IMR-90 (cell line): ENCODE measurements around the gene LRRTM4. TPM values are rescaled to one million over a fixed set of nuclear protein-coding genes. Genes with fewer than 3 reads are reported as not detected.

Experiments used
- ATAC-seq: fragments of 200-7000 bp; cut with Tn5 transposase; 2 replicates; pipeline ENCODE4 v1.9.1; 2020; ENCODE audit warnings: low read depth, mild to moderate bottlenecking, moderate library complexity
- BruUV-seq: library from RNA; stranded (reverse); fragments of 400-500 nt; replicated peaks from 2 replicates; lab custom pipeline; 2021; lab: Mats Ljungman, UMichigan
- CTCF ChIA-PET: fragments of 300-600 bp; formaldehyde crosslinking; extraction: SDS; loops from one replicate; lab custom pipeline; 2021; ENCODE audit warnings: antibody characterized with exemption; lab: Yijun Ruan, JAX
- POLR2A ChIA-PET: fragments of 300-600 bp; sonication (Branson Sonifier 250); formaldehyde crosslinking; loops from one replicate; lab custom pipeline; 2022; ENCODE audit warnings: antibody characterized with exemption; ENCODE audit not compliant: unreplicated experiment; lab: Charles Lee
- DNase-seq: peaks from one replicate; pipeline ENCODE4 v3.0.0; 2013
- H2AFZ ChIP-seq: replicated peaks from 2 replicates; pipeline ENCODE3; 2013; ENCODE audit warnings: low read length, mild to moderate bottlenecking; ENCODE audit not compliant: poor library complexity
- H2AK5ac ChIP-seq: 2 replicates; pipeline ENCODE4 v1.6.1; 2013; ENCODE audit warnings: low read depth, low read length, inconsistent platforms
- H2AK9ac ChIP-seq: replicated peaks from 2 replicates; pipeline ENCODE3; 2013; ENCODE audit warnings: mild to moderate bottlenecking, low read depth, low read length, moderate library complexity; ENCODE audit not compliant: poor library complexity
- H2BK120ac ChIP-seq: 2 replicates; pipeline ENCODE4 v1.6.1; 2013; ENCODE audit warnings: low read depth, low read length, inconsistent platforms
- H2BK15ac ChIP-seq: 3 replicates; pipeline ENCODE4 v1.6.1; 2013; ENCODE audit warnings: low read depth, low read length, inconsistent platforms
- H2BK20ac ChIP-seq: 2 replicates; pipeline ENCODE4 v1.6.1; 2013; ENCODE audit warnings: low read depth, mild to moderate bottlenecking, inconsistent platforms, low read length, moderate library complexity
- H2BK5ac ChIP-seq: 2 replicates; pipeline ENCODE4 v1.6.1; 2013; ENCODE audit warnings: mild to moderate bottlenecking, low read depth, low read length, inconsistent platforms; ENCODE audit not compliant: poor library complexity, severe bottlenecking
- H3K14ac ChIP-seq: replicated peaks from 2 replicates; pipeline ENCODE4 v1.6.1; 2013; ENCODE audit warnings: low read depth, low read length, inconsistent platforms
- H3K18ac ChIP-seq: 2 replicates; pipeline ENCODE4 v1.6.1; 2013; ENCODE audit warnings: low read depth, low read length, control low read depth
- H3K23ac ChIP-seq: 2 replicates; pipeline ENCODE4 v1.6.1; 2013; ENCODE audit warnings: low read depth, low read length, inconsistent platforms
- H3K27ac ChIP-seq: 2 replicates; pipeline ENCODE4 v1.5.1; 2013; ENCODE audit warnings: mild to moderate bottlenecking, control low read depth, low read length; ENCODE audit not compliant: insufficient read depth
- H3K27me3 ChIP-seq: 2 replicates; pipeline ENCODE4 v1.6.1; 2013; ENCODE audit warnings: low read length; ENCODE audit not compliant: control insufficient read depth, insufficient read depth
- H3K36me3 ChIP-seq: 2 replicates; pipeline ENCODE4 v1.6.1; 2013; ENCODE audit warnings: low read length, mixed read lengths; ENCODE audit not compliant: control insufficient read depth, insufficient read depth
- H3K4ac ChIP-seq: 2 replicates; pipeline ENCODE4 v1.6.1; 2013; ENCODE audit warnings: low read depth, low read length, inconsistent platforms
- H3K4me1 ChIP-seq: 2 replicates; pipeline ENCODE4 v1.6.1; 2013; ENCODE audit warnings: low read length, mixed read lengths; ENCODE audit not compliant: control insufficient read depth, insufficient read depth
- H3K4me2 ChIP-seq: 2 replicates; pipeline ENCODE4 v1.6.1; 2013; ENCODE audit warnings: low read depth, mild to moderate bottlenecking, control low read depth, low read length, moderate library complexity
- H3K4me3 ChIP-seq: 2 replicates; pipeline ENCODE4 v1.5.1; 2013; ENCODE audit warnings: low read depth, mild to moderate bottlenecking, control low read depth, low read length, moderate library complexity; ENCODE audit not compliant: insufficient read depth
- H3K56ac ChIP-seq: 2 replicates; pipeline ENCODE4 v1.6.1; 2013; ENCODE audit warnings: low read length, inconsistent platforms; ENCODE audit not compliant: insufficient read depth; ENCODE audit errors: extremely low read depth
- H3K79me1 ChIP-seq, 2 experiments: 2 replicates each; pipeline ENCODE4 v1.6.1; 2013; ENCODE audit warnings: low read length in 2 of 2, inconsistent platforms in 1 of 2, low read depth in 1 of 2
- H3K9ac ChIP-seq: 2 replicates; pipeline ENCODE4 v1.6.1; 2013; ENCODE audit warnings: low read depth, low read length, control low read depth
- H3K9me1 ChIP-seq: 2 replicates; pipeline ENCODE4 v1.6.1; 2013; ENCODE audit warnings: low read length, inconsistent platforms; ENCODE audit not compliant: insufficient read depth
- H3K9me3 ChIP-seq: 2 replicates; pipeline ENCODE4 v1.6.1; 2013; ENCODE audit warnings: low read length; ENCODE audit not compliant: control insufficient read depth, insufficient read depth
- H4K20me1 ChIP-seq: 2 replicates; pipeline ENCODE4 v1.6.1; 2013; ENCODE audit warnings: low read length, inconsistent platforms; ENCODE audit not compliant: insufficient read depth
- H4K5ac ChIP-seq: 2 replicates; pipeline ENCODE4 v1.6.1; 2013; ENCODE audit warnings: mild to moderate bottlenecking, low read depth, low read length, control low read depth
- H4K8ac ChIP-seq, 2 experiments: 2 replicates each; pipeline ENCODE4 v1.6.1; 2013; ENCODE audit warnings: low read depth in 2 of 2, low read length in 2 of 2, control low read depth in 1 of 2, inconsistent platforms in 1 of 2
- H4K91ac ChIP-seq: 2 replicates; pipeline ENCODE4 v1.6.1; 2013; ENCODE audit warnings: low read depth, low read length, inconsistent platforms; ENCODE audit not compliant: insufficient read depth
- CEBPB ChIP-seq: IDR thresholded peaks from 2 replicates; pipeline ENCODE4 v1.6.1; 2012; ENCODE audit warnings: low read depth, low read length, improper control_type of control experiment
- WGBS, 2 experiments: methylation state at CpG; one replicate each; pipeline versions ENCODE4 v1.1.5 to v1.1.7; 2013; ENCODE audit warnings: missing lambda C conversion rate in 2 of 2; ENCODE audit not compliant: insufficient read length in 1 of 2; ENCODE audit errors: extremely low coverage in 2 of 2; 5-methylcytosine and 5-hydroxymethylcytosine counted together
- dilution Hi-C: fragments of 300-500 bp; cut with HindIII; formaldehyde crosslinking; loops from one replicate; pipeline ENCODE4 v1.14.3; 2018; ENCODE audit warnings: low sequenced_read_pairs; ENCODE audit not compliant: unreplicated experiment
- in situ Hi-C: fragments of 300-500 bp; cut with MboI; formaldehyde crosslinking; loops from 3 replicates; pipeline ENCODE4 v1.14.3; 2019; ENCODE audit warnings: low sequenced_read_pairs, inconsistent platforms, mixed read lengths
- intact Hi-C: fragments of 100-400 bp; cut with micrococcal nuclease; formaldehyde crosslinking; loops from 2 replicates; pipeline ENCODE4 v1.10.0; 2022
- polyA plus RNA-seq, 3 experiments: library from polyadenylated mRNA; depleted of rRNA; stranded (reverse); fragments of >200 nt; gene quantifications; 2 replicates each; pipeline ENCODE4 v1.2.3, GENCODE V29; 2012; ENCODE audit warnings: low replicate concordance in 1 of 3
- total RNA-seq: library from RNA; depleted of rRNA; stranded (reverse); fragments of >200 nt; gene quantifications from 2 replicates; pipeline ENCODE4 v1.2.3, GENCODE V29; 2012

The LRRTM4 gene
- total and polyA plus RNA-seq, 2 of the 4 experiments (the other 2 are of a cell fraction), result not detected

DNA sequence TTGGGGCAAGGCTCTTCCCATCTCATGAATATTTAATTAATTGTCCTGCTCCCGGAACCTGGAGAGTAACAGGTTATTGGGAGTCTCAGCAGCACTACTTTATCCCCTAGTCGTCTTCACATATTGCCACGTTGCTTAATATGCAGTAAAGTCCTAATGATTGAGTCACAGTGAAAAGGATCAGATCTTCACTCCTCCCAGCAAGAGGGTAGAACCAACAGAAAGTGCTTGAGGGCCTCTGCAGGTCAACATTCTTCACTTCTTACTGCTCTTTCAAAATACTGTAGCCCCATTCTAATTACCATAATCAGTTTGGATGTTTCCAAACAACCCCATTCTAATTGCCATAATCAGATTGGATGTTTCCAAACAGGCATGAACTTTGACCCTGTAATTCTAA, 801.0 kb downstream of the LRRTM4 start:
- Histone ChIP-seq H3K79me1 (no peaks in the 10 kb centered on the region), H3K36me3 (no peaks in the 10 kb centered on the region), H2BK20ac (no peak overlapping the region), H4K8ac (no peak overlapping the region), H3K9me1 (no peaks in the 10 kb centered on the region), H2AK5ac (no peak overlapping the region), H3K23ac (no peak overlapping the region), H3K4me1 (no peaks in the 10 kb centered on the region), H4K5ac (no peak overlapping the region), H3K9me3 (peaks cover 2% of the 10 kb centered on the region; the same call in 1 of the 2 replicates), H4K91ac (no peak overlapping the region), H3K4ac (no peak overlapping the region), H3K56ac (no peak overlapping the region), H3K27ac (no peak overlapping the region), H3K4me2 (no peak overlapping the region), H2BK5ac (no peak overlapping the region), H3K27me3 (no peaks in the 10 kb centered on the region), H2AFZ (no peak overlapping the region), H2BK15ac (no peak overlapping the region), H3K14ac (no peak overlapping the region), H2BK120ac (no peak overlapping the region), H4K20me1 (no peaks in the 10 kb centered on the region), H2AK9ac (no peak overlapping the region), H3K4me3 (no peak overlapping the region), H3K18ac (no peak overlapping the region), H3K9ac (no peak overlapping the region)
- dilution Hi-C loops, result no loop called here
- DNase-seq, result no peak
- BruUV-seq, result no TSS peak
- TF ChIP-seq CEBPB, result no peak
- ATAC-seq, result no peak
- POLR2A ChIA-PET, result no interaction called here
- in situ Hi-C loops, result no loop called here
- CTCF ChIA-PET, result no interaction called here
- intact Hi-C loops, result no loop called here
- no CpG with 5 or more reads among the region's 3 CpGs for WGBS, 2 experiments
